ENCODE measurements around the gene BLMH.
"Not testable (repeated sequence)": the region's sequence is repeated elsewhere in the genome, so short reads cannot be mapped to it uniquely, and the experiment has no call there.

The BLMH gene

GRCh38 chr17:30234964-30235363, 56.8 kb downstream of the BLMH start:
- no peak for DNase-seq (ENCODE audit: extremely low read depth, low read depth)
- TF ChIP-seq CTCF (IDR thresholded peaks at IDR 0.05; ENCODE audit: low read depth, low read length, missing control alignments): no peak
- no peak overlapping the region for H3K4me3 ChIP-seq (replicated peaks; ENCODE audit: low read depth, low read length)

- no peak overlapping the region for H3K4me3 ChIP-seq (replicated peaks; ENCODE audit: low read depth, low read length)
- no peak for TF ChIP-seq CTCF (IDR thresholded peaks at IDR 0.05; ENCODE audit: low read depth, low read length, missing control alignments)
- no peak for DNase-seq (ENCODE audit: extremely low read depth, low read depth)
Measured at GRCh38 chr17:30234296-30234695, 57.4 kb downstream of the BLMH start.

- no peak overlapping the region for H3K4me3 ChIP-seq (replicated peaks; ENCODE audit: low read depth, low read length)
- no peak for DNase-seq (ENCODE audit: extremely low read depth, low read depth)
- TF ChIP-seq CTCF (IDR thresholded peaks at IDR 0.05; ENCODE audit: low read depth, low read length, missing control alignments): no peak
Measured at GRCh38 chr17:30232824-30233427, 58.8 kb downstream of the BLMH start.

- DNase-seq (ENCODE audit: extremely low read depth, low read depth): no peak
- no peak for TF ChIP-seq CTCF (IDR thresholded peaks at IDR 0.05; ENCODE audit: low read depth, low read length, missing control alignments)
- H3K4me3 ChIP-seq (replicated peaks; ENCODE audit: low read depth, low read length): no peak overlapping the region
Measured at GRCh38 chr17:30232015-30232823, 59.5 kb downstream of the BLMH start.

- H3K4me3 ChIP-seq (replicated peaks; ENCODE audit: low read depth, low read length): no peak overlapping the region
- TF ChIP-seq CTCF (IDR thresholded peaks at IDR 0.05; ENCODE audit: low read depth, low read length, missing control alignments): no peak
- no peak for DNase-seq (ENCODE audit: extremely low read depth, low read depth)
Measured at GRCh38 chr17:30230596-30231125, 61.1 kb downstream of the BLMH start.

GRCh38 chr17:30230009-30230408, 61.7 kb downstream of the BLMH start:
- DNase-seq (ENCODE audit: extremely low read depth, low read depth); H3K4me3 ChIP-seq (replicated peaks; ENCODE audit: low read depth, low read length): not testable (repeated sequence)

GRCh38 chr17:30229012-30229411, 62.7 kb downstream of the BLMH start:
- no peak overlapping the region for H3K4me3 ChIP-seq (replicated peaks; ENCODE audit: low read depth, low read length)
- DNase-seq (ENCODE audit: extremely low read depth, low read depth): no peak
- TF ChIP-seq CTCF (IDR thresholded peaks at IDR 0.05; ENCODE audit: low read depth, low read length, missing control alignments): no peak

Measured in HFF-Myc (cell line).